ENCODE measurements around the gene RILPL1.
"Not testable (repeated sequence)": the region's sequence is repeated elsewhere in the genome, so short reads cannot be mapped to it uniquely, and the experiment has no call there.

The RILPL1 gene

GRCh38 chr12:123572391-123572790 lies 38.9 kb upstream of the RILPL1 start:
- DNase-seq (ENCODE audit: low read depth, low spot score) = no peak
- no peak overlapping the region for H3K4me3 ChIP-seq (ENCODE audit: low read depth, low read length)
- POLR2A ChIA-PET = no interaction called here
- CTCF ChIA-PET = interaction anchor here (1.3 to 2.8 kb wide), 3 partner anchors 9 to 11 kb away, joined by 4 to 13 read pairs (median 8); partner anchors contain the start of gene TMED2
- TF ChIP-seq, protein P1, sequence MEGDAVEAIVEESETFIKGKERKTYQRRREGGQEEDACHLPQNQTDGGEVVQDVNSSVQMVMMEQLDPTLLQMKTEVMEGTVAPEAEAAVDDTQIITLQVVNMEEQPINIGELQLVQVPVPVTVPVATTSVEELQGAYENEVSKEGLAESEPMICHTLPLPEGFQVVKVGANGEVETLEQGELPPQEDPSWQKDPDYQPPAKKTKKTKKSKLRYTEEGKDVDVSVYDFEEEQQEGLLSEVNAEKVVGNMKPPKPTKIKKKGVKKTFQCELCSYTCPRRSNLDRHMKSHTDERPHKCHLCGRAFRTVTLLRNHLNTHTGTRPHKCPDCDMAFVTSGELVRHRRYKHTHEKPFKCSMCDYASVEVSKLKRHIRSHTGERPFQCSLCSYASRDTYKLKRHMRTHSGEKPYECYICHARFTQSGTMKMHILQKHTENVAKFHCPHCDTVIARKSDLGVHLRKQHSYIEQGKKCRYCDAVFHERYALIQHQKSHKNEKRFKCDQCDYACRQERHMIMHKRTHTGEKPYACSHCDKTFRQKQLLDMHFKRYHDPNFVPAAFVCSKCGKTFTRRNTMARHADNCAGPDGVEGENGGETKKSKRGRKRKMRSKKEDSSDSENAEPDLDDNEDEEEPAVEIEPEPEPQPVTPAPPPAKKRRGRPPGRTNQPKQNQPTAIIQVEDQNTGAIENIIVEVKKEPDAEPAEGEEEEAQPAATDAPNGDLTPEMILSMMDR (IDR thresholded peaks at IDR 0.05; ENCODE audit: insufficient read depth, low read length, missing control alignments) = no peak

GRCh38 chr12:123571343-123571813 lies 37.9 kb upstream of the RILPL1 start:
- DNase-seq (ENCODE audit: low read depth, low spot score) = no peak
- POLR2A ChIA-PET = interaction anchor here (0.6 to 1.5 kb wide), 3 partner anchors 8 to 23 kb away, joined by 3 to 8 read pairs (median 3); partner anchors contain the start of gene TMED2
- TF ChIP-seq, protein P1 (IDR thresholded peaks at IDR 0.05; ENCODE audit: insufficient read depth, low read length, missing control alignments) = no peak
- no peak overlapping the region for H3K4me3 ChIP-seq (ENCODE audit: low read depth, low read length)
- CTCF ChIA-PET = interaction anchor here (0.9 to 2.8 kb wide), 4 partner anchors 10 to 205 kb away, joined by 3 to 13 read pairs (median 6); partner anchors contain the start of gene TMED2

DNA sequence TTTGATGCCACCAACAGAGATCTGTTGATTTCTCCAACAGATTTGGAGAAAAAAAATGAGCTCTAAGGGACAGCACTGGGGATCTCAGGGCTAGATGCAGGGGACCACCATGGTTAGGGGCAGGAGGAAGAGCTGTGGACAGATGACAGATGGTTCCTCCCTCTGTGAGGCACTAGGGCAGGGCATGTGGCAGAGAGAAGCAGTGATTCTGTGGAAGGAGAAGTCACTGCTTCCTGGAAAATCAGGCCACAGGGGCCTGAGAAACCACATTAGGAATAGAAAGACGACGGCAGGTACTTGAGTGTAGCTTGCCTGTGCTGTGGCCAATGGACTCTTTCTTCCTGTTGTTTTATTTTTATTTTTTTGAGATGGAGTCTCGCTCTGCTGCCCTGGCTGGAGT lies 25.9 kb upstream of the RILPL1 start:
- POLR2A ChIA-PET = no interaction called here

DNA sequence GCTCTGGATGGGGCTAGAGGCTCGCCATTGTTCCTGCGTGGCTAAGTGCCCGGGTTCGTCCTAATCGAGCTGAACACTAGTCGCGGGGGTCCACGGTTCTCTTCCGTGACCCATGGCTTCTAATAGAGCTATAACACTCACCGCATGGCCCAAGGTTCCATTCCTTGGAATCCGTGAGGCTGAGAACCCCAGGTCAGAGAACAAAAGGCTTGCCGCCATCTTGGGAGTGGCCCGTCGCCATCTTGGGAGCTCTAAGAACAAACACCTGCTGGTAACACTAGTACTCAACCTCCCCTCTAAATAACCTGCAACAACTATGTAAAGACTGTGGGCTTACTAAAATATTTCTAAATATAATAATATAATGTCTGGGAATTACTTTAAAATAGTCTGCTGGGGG lies 25.0 kb upstream of the RILPL1 start:
- DNase-seq (ENCODE audit: low read depth, low spot score); H3K4me3 ChIP-seq (ENCODE audit: low read depth, low read length); POLR2A ChIA-PET: not testable (repeated sequence)
- CTCF ChIA-PET = interaction anchor here (1.4 kb wide), 1 partner anchor 13 kb away, joined by 3 read pairs; no protein-coding TSS in a partner anchor

More for the DNA sequence above, 25.9 kb upstream of the RILPL1 start:
- no peak for DNase-seq (ENCODE audit: low read depth, low spot score)
- TF ChIP-seq, protein P1 (IDR thresholded peaks at IDR 0.05; ENCODE audit: insufficient read depth, low read length, missing control alignments) = no peak
- CTCF ChIA-PET = interaction anchor here (0.7 to 1.4 kb wide), 3 partner anchors 9 to 22 kb away, joined by 3 read pairs; no protein-coding TSS in a partner anchor
- no peak overlapping the region for H3K4me3 ChIP-seq (ENCODE audit: low read depth, low read length)

DNA sequence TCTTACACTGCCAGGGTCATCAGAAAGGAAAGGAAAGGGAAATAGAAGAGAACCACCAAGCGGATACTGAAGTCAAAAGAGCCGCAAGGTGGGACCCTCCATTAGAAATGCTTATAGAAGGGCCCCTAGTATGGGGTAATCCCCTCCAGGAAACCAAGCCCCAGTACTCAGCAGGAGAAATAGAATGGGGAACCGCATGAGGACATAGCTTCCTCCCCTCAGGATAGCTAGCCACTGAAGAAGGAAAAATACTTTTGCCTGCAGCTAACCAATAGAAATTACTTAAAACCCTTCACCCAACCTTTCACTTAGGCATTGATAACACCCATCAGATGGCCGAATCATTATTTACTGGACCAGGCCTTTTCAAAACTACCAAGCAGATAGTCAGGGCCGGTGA lies 21.3 kb upstream of the RILPL1 start:
- H3K4me3 ChIP-seq (ENCODE audit: low read depth, low read length); CTCF ChIA-PET; POLR2A ChIA-PET; DNase-seq (ENCODE audit: low read depth, low spot score): not testable (repeated sequence)

GRCh38 chr12:123554136-123554535 lies 20.6 kb upstream of the RILPL1 start:
- POLR2A ChIA-PET; H3K4me3 ChIP-seq (ENCODE audit: low read depth, low read length); CTCF ChIA-PET; DNase-seq (ENCODE audit: low read depth, low spot score): not testable (repeated sequence)

- no peak for DNase-seq (ENCODE audit: low read depth, low spot score)
- ChIA-PET POLR2A (no interaction called here), CTCF (no interaction called here)
- H3K4me3 ChIP-seq (ENCODE audit: low read depth, low read length) = no peak overlapping the region
- TF ChIP-seq, protein P1 (IDR thresholded peaks at IDR 0.05; ENCODE audit: insufficient read depth, low read length, missing control alignments) = no peak
These were observed 17.2 kb upstream of the RILPL1 start for GRCh38 chr12:123550700-123551099.

DNA sequence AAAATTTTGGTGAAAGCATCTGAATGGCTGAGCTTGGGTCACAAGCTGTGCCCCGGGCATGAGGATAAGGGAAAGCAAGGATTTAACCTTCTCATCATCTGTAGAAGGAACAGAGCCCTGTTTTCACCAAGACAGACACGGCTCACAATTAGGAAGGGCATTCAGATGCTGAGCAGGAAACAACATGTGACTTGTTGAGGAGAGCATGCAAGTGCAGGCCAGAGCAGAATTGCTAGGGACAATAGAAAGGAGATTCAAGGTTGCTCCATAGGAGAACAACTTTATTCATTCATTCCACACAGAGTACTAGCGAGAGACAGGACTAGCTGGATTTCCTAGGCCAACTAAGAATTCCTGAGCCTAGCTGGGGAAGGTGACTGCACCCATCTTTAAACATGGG lies 14.6 kb upstream of the RILPL1 start:
- DNase-seq (ENCODE audit: low read depth, low spot score) = no peak
- no peak overlapping the region for H3K4me3 ChIP-seq (ENCODE audit: low read depth, low read length)
- TF ChIP-seq, protein P1 (IDR thresholded peaks at IDR 0.05; ENCODE audit: insufficient read depth, low read length, missing control alignments) = no peak
- ChIA-PET CTCF (interaction anchor here (0.6 kb wide), 1 partner anchor 34 kb away, joined by 3 read pairs; no protein-coding TSS in a partner anchor), POLR2A (no interaction called here)
